Loucy (cell line): Measurements from ENCODE around the gene TEX28.

Experiments
- H2AFZ ChIP-seq: fragments of 200-600 bp; sonication (generic); 2 replicates; pipeline ENCODE4 v1.6.0; 2016; ENCODE audit warnings: antibody characterized with exemption, mild to moderate bottlenecking, low read length, moderate library complexity
- H3F3A ChIP-seq: fragments of 200-600 bp; 2 replicates; pipeline ENCODE4 v1.6.0; 2016; ENCODE audit warnings: antibody characterized with exemption, low read depth, mild to moderate bottlenecking
- H3K27me3 ChIP-seq: fragments of 200-600 bp; sonication (generic); 2 replicates; pipeline ENCODE4 v1.6.1; 2014; ENCODE audit warnings: low read length, mild to moderate bottlenecking; ENCODE audit not compliant: insufficient read depth, poor library complexity, severe bottlenecking
- H3K36me3 ChIP-seq: fragments of 200-600 bp; sonication (generic); 2 replicates; pipeline ENCODE4 v1.6.1; 2016; ENCODE audit warnings: low read length; ENCODE audit not compliant: insufficient read depth
- H3K4me1 ChIP-seq: fragments of 200-600 bp; sonication (generic); 2 replicates; pipeline ENCODE4 v1.5.1; 2014; ENCODE audit warnings: low read length, mild to moderate bottlenecking; ENCODE audit not compliant: insufficient read depth, poor library complexity, severe bottlenecking
- H3K4me2 ChIP-seq: fragments of 200-600 bp; sonication (generic); 2 replicates; pipeline ENCODE4 v1.6.0; 2014; ENCODE audit warnings: antibody characterized with exemption, low read length, low read depth, mild to moderate bottlenecking; ENCODE audit not compliant: poor library complexity, severe bottlenecking
- H3K4me3 ChIP-seq: fragments of 200-600 bp; sonication (generic); 2 replicates; pipeline ENCODE4 v1.5.1; 2014; ENCODE audit warnings: low read length, mild to moderate bottlenecking, mixed read lengths; ENCODE audit not compliant: poor library complexity, severe bottlenecking
- H3K79me2 ChIP-seq: fragments of 200-600 bp; sonication (generic); 2 replicates; pipeline ENCODE4 v1.6.1; 2014; ENCODE audit warnings: low read length; ENCODE audit not compliant: insufficient read depth
- H3K9ac ChIP-seq: fragments of 200-600 bp; sonication (generic); 2 replicates; pipeline ENCODE4 v1.6.0; 2014; ENCODE audit warnings: mild to moderate bottlenecking, low read depth, low read length, moderate library complexity; ENCODE audit not compliant: poor library complexity, severe bottlenecking
- H3K9me2 ChIP-seq: fragments of 200-600 bp; sonication (generic); replicated peaks from 2 replicates; pipeline ENCODE4 v1.6.1; 2016; ENCODE audit warnings: low read depth, low read length, mixed read lengths
- H3K9me3 ChIP-seq: fragments of 200-600 bp; sonication (generic); 2 replicates; pipeline ENCODE4 v1.6.1; 2014; ENCODE audit warnings: mild to moderate bottlenecking, antibody characterized with exemption, low read length, low read depth; ENCODE audit not compliant: insufficient read depth
- H4K20me1 ChIP-seq: fragments of 200-600 bp; sonication (generic); 2 replicates; pipeline ENCODE4 v1.6.0; 2014; ENCODE audit warnings: antibody characterized with exemption, low read length, mild to moderate bottlenecking; ENCODE audit not compliant: insufficient read depth, poor library complexity, severe bottlenecking
- EZH2phosphoT487 ChIP-seq: fragments of 200-600 bp; IDR thresholded peaks from 2 replicates; pipeline ENCODE4 v1.6.1; 2018; ENCODE audit warnings: antibody characterized with exemption, mild to moderate bottlenecking, moderate library complexity, borderline replicate concordance
- TF ChIP-seq, protein P1 (sequence below): fragments of 200-600 bp; sonication (generic); conservative IDR thresholded peaks from 2 replicates; pipeline ENCODE4 v1.5.1; 2014; ENCODE audit warnings: mild to moderate bottlenecking, antibody characterized with exemption, low read length

Gene TEX28

DNA sequence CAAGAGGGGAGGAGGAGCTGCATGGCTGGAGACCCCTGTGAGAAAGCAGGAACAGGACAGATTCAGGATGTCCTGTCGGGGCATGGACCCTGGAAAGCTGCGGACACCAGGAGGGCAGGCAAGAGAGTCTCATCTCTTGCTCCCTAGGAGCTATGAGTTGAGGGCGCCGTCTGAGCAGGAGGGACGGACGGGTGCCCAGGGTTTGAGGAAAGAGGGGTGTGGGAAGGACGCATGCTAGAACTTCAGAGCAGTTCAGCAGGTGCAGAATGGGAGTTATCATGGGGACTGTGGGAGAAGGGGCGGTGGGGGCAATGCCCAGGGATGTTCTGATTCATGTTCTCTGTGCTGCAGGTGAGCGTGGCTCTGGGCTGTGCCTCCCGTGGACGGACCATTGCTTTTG, 25.5 kb upstream of the TEX28 start:
- no peaks in the 10 kb centered on the region for H3K27me3 ChIP-seq
- no peaks in the 10 kb centered on the region for H3K9me3 ChIP-seq
- H4K20me1 ChIP-seq: no peaks in the 10 kb centered on the region
- no peaks in the 10 kb centered on the region for H3F3A ChIP-seq
- no peaks in the 10 kb centered on the region for H3K4me1 ChIP-seq
- no peaks in the 10 kb centered on the region for H3K9me2 ChIP-seq
- TF ChIP-seq EZH2phosphoT487: no peak
- TF ChIP-seq, protein P1, sequence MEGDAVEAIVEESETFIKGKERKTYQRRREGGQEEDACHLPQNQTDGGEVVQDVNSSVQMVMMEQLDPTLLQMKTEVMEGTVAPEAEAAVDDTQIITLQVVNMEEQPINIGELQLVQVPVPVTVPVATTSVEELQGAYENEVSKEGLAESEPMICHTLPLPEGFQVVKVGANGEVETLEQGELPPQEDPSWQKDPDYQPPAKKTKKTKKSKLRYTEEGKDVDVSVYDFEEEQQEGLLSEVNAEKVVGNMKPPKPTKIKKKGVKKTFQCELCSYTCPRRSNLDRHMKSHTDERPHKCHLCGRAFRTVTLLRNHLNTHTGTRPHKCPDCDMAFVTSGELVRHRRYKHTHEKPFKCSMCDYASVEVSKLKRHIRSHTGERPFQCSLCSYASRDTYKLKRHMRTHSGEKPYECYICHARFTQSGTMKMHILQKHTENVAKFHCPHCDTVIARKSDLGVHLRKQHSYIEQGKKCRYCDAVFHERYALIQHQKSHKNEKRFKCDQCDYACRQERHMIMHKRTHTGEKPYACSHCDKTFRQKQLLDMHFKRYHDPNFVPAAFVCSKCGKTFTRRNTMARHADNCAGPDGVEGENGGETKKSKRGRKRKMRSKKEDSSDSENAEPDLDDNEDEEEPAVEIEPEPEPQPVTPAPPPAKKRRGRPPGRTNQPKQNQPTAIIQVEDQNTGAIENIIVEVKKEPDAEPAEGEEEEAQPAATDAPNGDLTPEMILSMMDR: no peak
- H3K36me3 ChIP-seq: no peaks in the 10 kb centered on the region
- H3K4me2 ChIP-seq: no peak overlapping the region
- no peaks in the 10 kb centered on the region for H3K79me2 ChIP-seq
- no peak overlapping the region for H3K9ac ChIP-seq
- no peak overlapping the region for H3K4me3 ChIP-seq
- no peak overlapping the region for H2AFZ ChIP-seq

DNA sequence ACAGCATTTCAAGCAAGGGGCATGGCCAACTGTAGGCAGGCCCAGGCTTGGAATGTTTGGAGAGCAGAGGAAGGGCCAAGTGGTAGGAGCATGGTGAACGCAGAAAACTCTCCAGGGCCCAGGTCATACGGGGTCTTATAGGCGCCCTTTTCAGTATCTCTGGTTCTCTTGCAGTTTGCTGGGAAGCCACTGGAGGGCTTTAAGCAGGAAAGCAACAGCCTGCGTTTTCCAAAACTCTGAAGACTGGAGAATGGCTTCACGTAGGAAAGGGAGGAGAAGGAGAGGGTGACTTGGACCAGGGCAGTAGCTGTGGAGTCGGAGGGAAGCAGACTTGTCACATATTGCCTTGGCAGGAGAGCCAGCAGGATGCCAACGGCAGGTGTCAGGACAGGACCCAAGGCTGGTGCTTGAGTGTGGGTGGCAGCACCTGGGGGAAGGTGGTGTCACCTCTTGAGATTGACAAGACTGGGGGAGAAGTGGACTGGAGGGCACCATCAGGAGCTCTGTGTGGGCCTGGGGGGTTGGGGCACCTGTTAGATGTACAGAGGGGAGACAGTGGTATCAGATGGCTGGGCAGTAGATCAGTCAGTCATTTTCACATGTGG, 22.6 kb upstream of the TEX28 start:
- no peaks in the 10 kb centered on the region for H3K36me3 ChIP-seq
- TF ChIP-seq, protein P1: peak; percentile 55
- TF ChIP-seq EZH2phosphoT487: no peak
- H2AFZ ChIP-seq: no peak overlapping the region
- no peak overlapping the region for H3K4me3 ChIP-seq
- H3K9me2 ChIP-seq: no peaks in the 10 kb centered on the region
- H3K27me3 ChIP-seq: no peaks in the 10 kb centered on the region
- no peaks in the 10 kb centered on the region for H4K20me1 ChIP-seq
- H3K4me2 ChIP-seq: no peak overlapping the region
- H3K9ac ChIP-seq: no peak overlapping the region
- peaks cover 3% of the 10 kb centered on the region for H3K4me1 ChIP-seq
- H3K79me2 ChIP-seq: no peaks in the 10 kb centered on the region
- no peaks in the 10 kb centered on the region for H3K9me3 ChIP-seq
- H3F3A ChIP-seq: no peaks in the 10 kb centered on the region

DNA sequence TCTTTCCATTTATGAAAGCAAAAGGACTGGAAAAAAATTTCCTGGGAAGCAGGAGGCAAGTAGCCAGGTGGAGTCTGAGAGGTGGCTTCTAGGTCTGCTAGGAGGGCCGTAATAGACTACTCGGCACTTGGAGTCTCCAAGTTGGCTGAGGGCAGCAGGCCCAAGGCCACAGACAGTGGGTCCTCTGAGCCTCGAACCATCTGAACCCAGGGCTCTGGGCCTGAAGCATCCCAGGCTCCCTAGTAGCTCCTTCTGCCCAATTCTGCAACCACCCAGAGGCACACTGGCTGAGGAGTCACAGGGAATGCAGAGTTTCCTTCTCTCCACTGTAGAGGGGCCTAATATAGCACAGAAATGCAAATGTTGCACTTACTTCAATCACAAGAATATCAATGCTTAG, 20.5 kb upstream of the TEX28 start:
- Histone ChIP-seq H3K4me2 (no peak overlapping the region), H3K9me2 (no peaks in the 10 kb centered on the region), H2AFZ (no peak overlapping the region), H3K27me3 (no peaks in the 10 kb centered on the region), H3K4me1 (peaks cover 3% of the 10 kb centered on the region), H3F3A (no peaks in the 10 kb centered on the region), H3K79me2 (no peaks in the 10 kb centered on the region), H3K9ac (no peak overlapping the region), H3K9me3 (no peaks in the 10 kb centered on the region), H3K4me3 (no peak overlapping the region), H3K36me3 (no peaks in the 10 kb centered on the region), H4K20me1 (no peaks in the 10 kb centered on the region)
- TF ChIP-seq, protein P1: no peak
- no peak for TF ChIP-seq EZH2phosphoT487
